ENCODE results near the gene ARL6IP5.
A peak's percentile ranks its signal among the peaks of the same experiment; 100 is the strongest.

The ARL6IP5 gene

DNA sequence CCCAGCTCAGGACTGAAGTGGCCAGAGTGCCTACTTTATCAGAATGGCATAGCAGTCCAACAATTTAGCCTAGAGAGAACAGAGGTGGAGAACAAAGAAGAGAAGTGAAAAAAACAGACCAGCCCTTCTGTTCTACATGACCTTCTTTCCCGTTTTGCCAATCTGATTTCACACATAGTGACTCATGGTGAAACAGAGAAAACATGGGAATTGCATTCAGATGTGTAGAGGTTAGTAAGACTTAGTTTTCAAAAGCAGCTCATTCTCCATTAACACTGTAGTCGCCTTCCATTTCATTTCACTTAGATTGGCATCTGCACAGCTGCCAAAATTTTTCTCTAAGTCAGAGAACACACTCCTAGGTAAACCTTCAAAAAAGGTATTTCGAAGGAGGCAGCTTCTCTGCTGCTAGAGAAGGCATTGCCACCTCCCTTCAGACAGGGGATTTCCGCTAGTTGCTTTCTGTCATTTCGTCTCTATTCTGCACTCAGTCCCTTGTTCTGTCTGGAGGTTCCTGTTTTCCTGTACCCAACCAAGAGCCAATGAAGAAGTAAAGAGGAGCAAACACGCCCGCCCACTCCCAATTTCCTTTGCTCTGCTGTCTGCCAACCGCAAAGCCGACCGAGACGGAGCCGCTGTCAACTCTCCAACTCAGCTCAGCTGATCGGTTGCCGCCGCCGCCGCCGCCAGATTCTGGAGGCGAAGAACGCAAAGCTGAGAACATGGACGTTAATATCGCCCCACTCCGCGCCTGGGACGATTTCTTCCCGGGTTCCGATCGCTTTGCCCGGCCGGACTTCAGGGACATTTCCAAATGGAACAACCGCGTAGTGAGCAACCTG, at the start of gene ARL6IP5:
Gene ARL6IP5, plus strand, starts transcription at position 612 of the 842 bp plus-strand sequence. Its CDS starts 111 bp downstream, at position 723.
- DNase-seq (ENCODE audit: low read depth, low spot score): peak; percentile 97

DNA sequence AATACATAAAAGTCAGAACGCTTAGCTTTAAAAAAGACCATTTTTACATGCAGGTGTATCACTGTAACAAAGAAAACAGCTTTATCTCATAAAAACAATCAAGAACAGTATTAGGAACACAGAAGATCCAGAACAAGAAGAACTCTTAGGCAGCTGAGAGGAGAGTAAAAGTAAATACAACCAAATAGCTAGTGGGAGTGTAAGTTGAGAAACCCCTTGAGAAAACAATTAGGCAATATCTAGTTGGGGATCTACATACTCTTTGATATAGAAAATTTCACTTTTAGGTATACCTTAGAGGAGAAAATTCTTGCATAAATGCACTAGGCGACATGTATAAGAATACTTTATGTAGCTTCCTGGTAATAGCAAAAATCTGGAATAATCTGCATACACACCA, 40.1 kb upstream of the ARL6IP5 start:
- DNase-seq (ENCODE audit: low read depth, low spot score): no peak

DNA sequence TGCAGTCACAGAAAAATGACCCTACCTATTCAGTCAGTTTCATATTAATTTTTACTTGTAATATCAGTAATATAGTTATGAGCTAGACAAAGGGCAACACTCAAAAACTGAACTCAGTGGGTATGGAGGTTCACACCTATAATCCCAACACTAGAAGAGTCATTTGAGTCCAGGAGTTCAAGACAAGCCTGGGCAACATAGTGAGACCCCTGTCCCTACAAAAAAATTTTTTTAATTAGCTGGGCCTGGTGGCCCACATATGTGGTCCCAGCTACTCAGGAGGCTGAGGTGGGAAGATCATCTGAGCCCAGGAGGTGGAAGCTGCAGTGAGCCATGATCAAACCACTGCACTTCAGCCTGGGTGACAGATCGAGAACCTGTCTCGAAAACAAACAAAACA, 35.7 kb upstream of the ARL6IP5 start:
- DNase-seq (ENCODE audit: low read depth, low spot score): no peak

DNA sequence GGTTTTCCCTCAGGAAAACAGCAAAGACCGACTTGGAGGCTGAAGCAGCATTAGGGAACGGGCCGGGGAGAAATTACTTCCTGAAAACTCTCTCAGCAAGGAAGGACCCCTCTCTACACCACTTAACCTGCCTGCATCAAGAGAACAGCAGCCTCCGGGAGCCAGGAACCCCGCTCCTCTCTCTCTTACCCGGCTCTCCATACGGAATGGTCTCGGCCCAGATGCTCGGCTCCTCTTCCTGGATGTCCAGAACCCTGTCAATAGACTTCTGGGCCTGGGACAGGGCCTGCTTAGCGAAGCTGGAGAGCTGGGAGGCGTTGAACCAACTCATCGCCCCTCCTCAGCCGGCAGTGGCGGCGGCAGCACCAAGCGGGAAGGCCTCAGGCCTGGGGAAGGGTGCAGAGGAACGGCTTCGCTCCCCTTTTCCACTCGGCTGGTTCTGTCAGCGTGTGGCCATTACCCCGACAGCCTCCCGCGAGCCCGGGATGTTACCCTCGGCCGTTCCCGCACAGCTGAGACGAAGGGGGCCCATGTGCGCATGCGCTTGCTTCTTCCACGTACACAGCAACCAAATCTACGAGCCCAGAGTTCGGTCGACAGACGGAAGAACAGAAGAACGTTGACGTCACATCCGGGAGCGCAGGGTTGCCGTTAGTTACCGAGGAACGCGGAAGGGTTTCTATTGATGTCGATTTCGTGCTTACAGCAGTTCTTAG, 32.8 kb upstream of the ARL6IP5 start, which contains the start of gene TMF1:
Gene TMF1, minus strand, starts transcription at position 578 of the 716 bp plus-strand sequence. Its CDS starts 247 bp downstream, at position 331.
- peak; percentile 99 for DNase-seq (ENCODE audit: low read depth, low spot score)

DNA sequence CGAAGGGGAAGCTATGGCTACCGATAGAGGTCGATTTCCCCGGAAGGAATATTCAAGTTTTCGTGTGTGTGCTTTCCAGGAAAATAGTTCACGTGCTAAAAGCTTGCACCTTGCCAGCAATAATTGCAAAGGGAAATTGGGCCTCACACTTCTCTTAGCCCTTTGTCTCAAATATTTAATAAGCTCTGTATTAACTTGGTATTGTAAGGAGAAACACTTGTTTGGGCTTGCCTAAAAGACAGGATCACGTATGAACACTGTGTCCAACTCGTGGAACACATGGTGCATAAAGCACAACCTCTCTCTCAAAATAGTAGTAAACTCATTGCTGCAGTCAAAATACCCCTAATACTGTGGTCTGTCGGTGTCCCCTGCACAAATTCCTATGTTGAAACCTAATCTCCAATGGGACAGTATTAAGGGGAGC, 32.3 kb upstream of the ARL6IP5 start:
- DNase-seq (ENCODE audit: low read depth, low spot score): no peak

DNA sequence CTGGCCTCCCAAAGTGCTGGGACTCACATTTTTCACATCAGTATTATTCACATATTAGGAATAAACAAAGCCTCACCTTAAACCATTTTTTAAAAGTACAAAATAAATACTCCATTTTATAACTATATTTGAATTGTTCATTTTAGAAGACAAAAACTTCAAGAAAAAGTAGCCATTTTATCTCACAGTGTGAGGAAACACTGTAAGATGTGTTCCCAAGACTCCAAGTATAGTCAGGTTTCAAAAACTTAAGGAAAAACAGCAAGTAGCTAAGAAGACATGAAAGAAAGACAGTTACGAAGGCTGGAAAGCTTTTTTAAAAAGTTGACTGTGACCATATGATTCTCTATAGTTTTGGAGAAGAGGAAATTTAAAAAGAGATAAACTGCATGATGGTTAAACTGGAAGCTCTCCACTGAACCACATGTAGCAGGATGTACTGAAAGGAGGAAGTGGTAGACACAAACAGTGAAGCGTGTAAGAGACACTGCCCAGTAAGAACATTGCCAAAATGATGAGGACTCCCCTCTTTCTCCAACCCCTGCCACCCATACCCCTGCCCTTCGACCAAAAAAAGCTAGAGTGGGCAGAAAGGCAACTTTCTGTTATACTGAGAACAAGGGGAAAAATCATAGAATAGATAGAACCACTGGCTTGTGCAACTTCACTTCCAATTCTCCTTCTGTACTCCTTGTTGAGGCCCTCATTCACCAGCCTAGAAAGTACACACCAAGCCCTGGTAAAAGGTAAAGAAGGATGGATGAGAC, 26.4 kb upstream of the ARL6IP5 start:
- no peak for DNase-seq (ENCODE audit: low read depth, low spot score)

- no peak for DNase-seq (ENCODE audit: low read depth, low spot score)
These were observed 25.9 kb upstream of the ARL6IP5 start for GRCh38 chr3:69058947-69059224.

- DNase-seq (ENCODE audit: low read depth, low spot score): no peak
These were observed 25.0 kb upstream of the ARL6IP5 start for GRCh38 chr3:69059688-69060087.

- no peak for DNase-seq (ENCODE audit: low read depth, low spot score)
These were observed 21.1 kb upstream of the ARL6IP5 start for GRCh38 chr3:69063636-69064035.

- DNase-seq (ENCODE audit: low read depth, low spot score): no peak
These were observed 19.3 kb upstream of the ARL6IP5 start for GRCh38 chr3:69065318-69065964.

DNA sequence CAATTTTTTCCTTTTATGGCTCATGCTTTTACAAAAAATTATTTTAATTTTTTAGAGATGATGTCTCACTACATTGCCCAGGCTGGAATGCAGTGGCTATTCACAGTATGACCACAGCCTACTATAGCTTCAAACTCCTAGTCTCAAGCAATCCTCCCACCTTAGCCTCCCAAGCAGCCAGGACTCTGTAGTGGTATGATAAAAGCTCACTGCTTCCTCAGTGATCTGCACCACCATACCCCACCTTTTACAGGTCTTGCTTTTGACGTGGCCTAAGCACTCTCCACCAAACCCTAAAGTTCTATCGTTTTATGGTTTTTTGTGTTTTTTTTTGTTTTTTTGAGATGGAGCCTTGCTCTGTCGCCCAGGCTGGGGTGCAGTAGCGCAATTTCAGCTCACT, 18.6 kb upstream of the ARL6IP5 start:
- no peak for DNase-seq (ENCODE audit: low read depth, low spot score)

GRCh38 chr3:69072928-69073327, 11.8 kb upstream of the ARL6IP5 start:
- no peak for DNase-seq (ENCODE audit: low read depth, low spot score)

DNA sequence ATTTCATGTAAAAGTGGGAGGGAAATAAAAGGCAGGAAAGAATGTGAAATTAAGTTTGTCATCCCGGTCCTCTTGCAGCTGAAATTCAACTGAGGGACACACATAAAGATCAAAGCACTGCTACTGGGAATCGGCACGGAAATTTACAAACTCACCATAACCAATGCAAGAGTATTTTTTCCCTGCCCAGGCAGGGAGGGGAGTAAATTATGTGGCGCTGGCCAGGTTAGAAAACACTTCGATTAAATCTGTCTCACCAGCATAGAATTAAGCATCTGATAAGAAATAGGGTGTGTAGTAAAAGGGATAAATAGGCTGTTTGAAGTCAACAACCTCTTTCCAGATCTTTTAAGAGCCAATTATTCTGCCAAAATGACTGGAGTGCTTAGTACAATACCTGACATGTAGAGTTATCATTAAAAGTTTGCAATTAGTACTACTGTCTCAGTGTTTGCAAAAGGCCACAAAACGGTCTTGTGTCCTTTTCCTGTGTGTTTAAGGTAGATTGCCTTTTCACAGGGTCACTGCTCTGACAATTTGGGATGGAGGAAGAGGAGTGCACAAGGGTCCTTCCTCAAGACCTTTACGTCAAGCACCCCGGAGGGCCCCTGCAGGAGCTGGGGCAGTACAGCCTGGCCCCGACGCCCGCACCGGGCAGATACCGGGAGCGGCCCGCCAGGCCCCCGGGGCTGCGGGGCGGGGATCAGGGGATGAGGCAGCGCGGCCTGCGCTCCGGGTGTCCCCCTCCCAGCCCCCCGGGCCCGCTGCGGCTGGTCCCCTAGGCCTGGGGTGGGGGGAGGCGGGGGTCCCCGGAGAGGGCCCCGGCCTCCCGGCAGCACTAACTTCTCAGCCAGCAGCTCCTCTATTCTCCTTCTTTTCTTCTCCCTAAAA, 5.2 kb upstream of the ARL6IP5 start:
- DNase-seq (ENCODE audit: low read depth, low spot score): peak; percentile 48

DNA sequence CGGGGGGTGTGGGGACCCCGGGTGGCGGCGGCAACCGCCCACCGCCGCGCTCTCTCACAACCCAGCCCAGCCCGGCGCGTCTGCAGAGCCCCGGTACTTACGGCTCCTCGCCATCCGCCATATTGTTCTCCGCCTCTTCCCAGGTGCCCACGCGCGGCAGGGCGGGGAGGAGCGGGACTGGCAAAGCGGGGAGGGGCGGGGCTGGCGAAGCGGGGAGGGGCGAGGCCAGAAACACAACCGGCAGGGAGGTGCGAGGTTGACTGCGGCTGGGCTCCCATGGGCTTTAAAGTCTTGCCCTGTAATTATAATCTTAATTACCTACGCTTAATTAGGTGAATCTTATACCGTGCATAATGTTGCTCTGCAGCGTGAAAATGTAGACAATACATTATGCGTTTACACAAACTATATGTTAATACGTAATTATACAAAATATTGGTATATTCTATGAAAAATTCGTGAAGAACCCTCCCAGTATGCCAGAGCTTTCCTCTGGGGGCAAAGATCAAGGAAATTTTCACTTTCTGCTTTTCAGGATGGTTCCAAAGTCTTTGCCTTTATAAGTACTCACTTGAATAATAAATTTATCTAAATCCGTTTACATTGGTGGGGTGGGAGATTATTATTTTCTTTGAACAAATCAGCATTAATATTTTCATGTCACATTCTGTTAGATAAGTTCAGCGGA, 4.4 kb upstream of the ARL6IP5 start, which contains the start of gene UBA3:
Gene UBA3, minus strand, starts transcription at position 133 of the 688 bp plus-strand sequence. Its CDS starts 12 bp downstream, at position 121.
- peak; percentile 95 for DNase-seq (ENCODE audit: low read depth, low spot score)

DNA sequence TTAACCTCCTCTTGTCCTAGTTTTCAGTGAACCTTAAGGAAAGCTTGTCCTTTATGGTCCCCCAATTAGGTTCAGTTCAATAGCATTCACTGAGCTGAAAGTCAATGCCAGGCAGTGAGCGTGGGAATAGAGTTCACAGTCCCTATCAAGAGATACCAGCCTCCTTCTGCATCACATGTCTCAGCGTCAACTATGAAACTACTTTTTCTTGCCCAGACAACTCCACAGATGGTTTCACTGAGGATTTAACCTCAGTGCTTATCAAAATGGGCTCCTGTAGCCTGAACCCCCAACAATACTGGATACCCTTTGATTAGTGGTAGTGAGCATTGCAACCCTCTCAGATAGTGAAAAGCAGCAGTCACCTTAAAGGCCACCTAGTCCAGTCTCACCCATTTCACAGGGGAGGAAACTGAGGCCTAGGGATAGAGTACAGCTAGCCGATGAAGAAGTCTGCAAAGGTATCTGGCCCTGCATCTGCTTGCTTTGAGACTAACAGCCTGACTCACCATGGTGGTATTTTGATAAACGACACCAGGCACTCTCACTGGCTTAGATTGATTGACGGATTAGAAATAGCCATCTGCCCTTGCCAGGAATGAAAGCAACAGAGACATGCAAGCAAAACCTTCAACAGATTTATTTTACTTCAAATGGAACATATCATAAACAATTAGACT, 3.0 kb upstream of the ARL6IP5 start:
- DNase-seq (ENCODE audit: low read depth, low spot score): peak; percentile 51

GRCh38 chr3:69082361-69082760, 2.4 kb upstream of the ARL6IP5 start:
- DNase-seq (ENCODE audit: low read depth, low spot score): no peak

DNA sequence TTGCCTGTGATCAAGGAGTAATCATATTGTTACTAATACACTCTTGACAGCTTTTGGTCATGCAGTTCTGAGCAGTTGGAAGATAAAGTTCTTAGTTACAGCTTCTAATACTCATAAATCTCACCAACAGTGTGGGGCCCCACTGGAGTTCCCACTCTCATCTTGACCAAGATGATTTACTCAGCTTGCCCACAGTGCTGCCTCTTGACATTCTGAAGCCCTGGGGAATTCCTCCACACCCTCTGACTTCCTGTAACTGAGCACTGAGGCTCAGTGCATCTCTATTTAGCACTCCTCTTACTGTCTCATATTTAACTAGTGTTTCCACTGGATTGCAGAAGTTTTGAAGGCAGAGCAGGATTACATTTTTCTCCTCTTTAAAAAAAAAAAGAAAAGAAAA, 1.9 kb upstream of the ARL6IP5 start:
- DNase-seq (ENCODE audit: low read depth, low spot score): peak; percentile 72

DNA sequence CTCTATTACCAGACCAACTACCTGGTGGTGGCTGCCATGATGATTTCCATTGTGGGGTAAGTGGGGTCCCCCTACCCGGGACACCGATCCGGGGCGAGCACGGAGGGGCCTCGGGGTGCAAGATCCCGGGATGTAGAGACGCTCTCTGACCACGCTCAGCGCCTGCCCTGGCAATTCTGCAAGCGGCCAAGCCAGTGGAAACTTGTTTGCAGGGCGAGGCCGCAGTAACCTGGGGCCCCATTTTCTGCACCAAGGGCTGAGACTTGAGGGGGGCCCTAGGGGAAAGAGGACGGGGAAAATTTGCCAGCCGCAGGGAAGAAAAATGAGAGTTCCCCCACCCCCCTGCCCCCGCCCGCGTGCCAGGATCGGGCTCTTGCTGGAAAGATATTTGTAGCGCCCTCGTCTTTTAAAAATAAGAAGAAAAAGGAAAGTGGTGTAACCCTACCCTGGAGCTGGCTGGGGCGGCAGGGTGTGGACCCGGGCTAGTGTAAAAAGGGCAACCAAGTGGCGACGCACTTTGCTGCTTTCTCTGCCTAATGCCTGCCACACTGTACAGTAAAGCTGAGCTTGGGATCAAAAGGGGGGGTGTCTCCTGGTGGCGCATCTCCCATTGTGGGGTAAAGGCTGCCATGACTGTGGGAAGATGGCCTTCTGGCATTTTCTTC, 563 bp downstream of the ARL6IP5 start:
- DNase-seq (ENCODE audit: low read depth, low spot score): peak; percentile 52

Measured in astrocyte of the hippocampus (primary cell).